H1 (cell line): Measurements from ENCODE around the gene UTRN.

Experiments
- CHD1 ChIP-seq: IDR thresholded peaks from 2 replicates; pipeline ENCODE4 v1.6.1; 2012; ENCODE audit warnings: low read depth, low read length, improper control_type of control experiment
- CHD2 ChIP-seq: IDR thresholded peaks from 2 replicates; pipeline ENCODE4 v1.6.1; 2012; ENCODE audit warnings: low read length, improper control_type of control experiment
- CTCF ChIP-seq, 3 experiments: IDR thresholded peaks; 1 replicate in 2 of 3; 2 replicates in 1 of 3; pipeline versions ENCODE4 v1.5.1 to v1.6.1; 2011; ENCODE audit warnings: low read length in 3 of 3, mild to moderate bottlenecking in 3 of 3, inconsistent platforms in 2 of 3, low read depth in 1 of 3, moderate library complexity in 1 of 3; ENCODE audit not compliant: insufficient read depth in 1 of 3; ENCODE audit errors: control extremely low read depth in 1 of 3
- EZH2 ChIP-seq: fragments of 200-600 bp; sonication (generic); IDR thresholded peaks from 2 replicates; pipeline ENCODE4 v1.7.1; 2012; ENCODE audit warnings: low read depth, mild to moderate bottlenecking, moderate library complexity, low read length, inconsistent platforms; ENCODE audit not compliant: severe bottlenecking
- FOSL1 ChIP-seq: IDR thresholded peaks from 2 replicates; pipeline ENCODE4 v1.6.1; 2011; ENCODE audit warnings: mild to moderate bottlenecking, low read depth, low read length, moderate library complexity; ENCODE audit not compliant: insufficient read depth
- GABPA ChIP-seq: IDR thresholded peaks from 2 replicates; pipeline ENCODE4 v1.6.1; 2011; ENCODE audit warnings: mild to moderate bottlenecking, low read length, moderate library complexity, borderline replicate concordance; ENCODE audit not compliant: insufficient read depth
- GTF2F1 ChIP-seq: IDR thresholded peaks from 2 replicates; pipeline ENCODE4 v1.6.1; 2012; ENCODE audit warnings: low read depth, low read length, improper control_type of control experiment, borderline replicate concordance
- HDAC2 ChIP-seq, 2 experiments: fragments of 300-600 bp in 1 of 2; sonication (generic) in 1 of 2; IDR thresholded peaks; 2 replicates each; pipeline ENCODE4 v1.6.1; 2011 to 2012; ENCODE audit warnings: low read depth in 2 of 2, low read length in 2 of 2, mild to moderate bottlenecking in 2 of 2, moderate library complexity in 2 of 2, borderline replicate concordance in 1 of 2, inconsistent platforms in 1 of 2
- KDM1A ChIP-seq: fragments of 200-600, 300-600 bp; sonication (generic); IDR thresholded peaks from 2 replicates; pipeline ENCODE4 v1.7.1; 2016; ENCODE audit warnings: mild to moderate bottlenecking, low read length, borderline replicate concordance
- POLR2A ChIP-seq, 2 experiments: IDR thresholded peaks; 1 replicate in 1 of 2; 2 replicates in 1 of 2; pipeline ENCODE4 v1.6.1; 2011; ENCODE audit warnings: low read depth in 2 of 2, low read length in 2 of 2, mild to moderate bottlenecking in 2 of 2; ENCODE audit errors: control extremely low read depth in 1 of 2
- RFX5 ChIP-seq: IDR thresholded peaks from 2 replicates; pipeline ENCODE4 v1.6.1; 2011; ENCODE audit warnings: low read depth, low read length, improper control_type of control experiment, borderline replicate concordance
- SRF ChIP-seq: IDR thresholded peaks from 2 replicates; pipeline ENCODE4 v1.6.1; 2011; ENCODE audit warnings: mild to moderate bottlenecking, low read depth, low read length, moderate library complexity
- TAF1 ChIP-seq: IDR thresholded peaks from 2 replicates; pipeline ENCODE4 v1.6.1; 2011; ENCODE audit warnings: mild to moderate bottlenecking, low read depth, low read length
- ZNF274 ChIP-seq: IDR thresholded peaks from 2 replicates; pipeline ENCODE4 v1.7.0; 2012; ENCODE audit warnings: low read length, borderline replicate concordance; ENCODE audit errors: extremely low read depth

- TF ChIP-seq HDAC2 (IDR thresholded peaks at IDR 0.05; ENCODE audit: borderline replicate concordance in 1 of 2, low read depth in 2 of 2, low read length in 2 of 2) = no peak
- no peak for TF ChIP-seq CHD1
- TF ChIP-seq RFX5 = no peak
- TF ChIP-seq CTCF (IDR thresholded peaks at IDR 0.05; ENCODE audit: control extremely low read depth in 1 of 3, insufficient read depth in 1 of 3, low read depth in 1 of 3, low read length in 3 of 3) = no peak
- TF ChIP-seq ZNF274 = no peak
- no peak for TF ChIP-seq GTF2F1
- no peak for TF ChIP-seq FOSL1
- TF ChIP-seq SRF = no peak
- no peak for TF ChIP-seq KDM1A
- no peak for TF ChIP-seq POLR2A (IDR thresholded peaks at IDR 0.05; ENCODE audit: control extremely low read depth in 1 of 2, low read depth in 2 of 2, low read length in 2 of 2)
- TF ChIP-seq EZH2 = no peak
- no peak for TF ChIP-seq TAF1
- no peak for TF ChIP-seq GABPA
- no peak for TF ChIP-seq CHD2
Observed at GRCh38 chr6:144295981-144296767, 11.0 kb downstream of the UTRN start.
